ENCODE results near the gene VPS39.
"Not testable (repeated sequence)": the region's sequence is repeated elsewhere in the genome, so short reads cannot be mapped to it uniquely, and the experiment has no call there.

VPS39 gene

GRCh38 chr15:42232606-42233005 is 24.5 kb upstream of the VPS39 start:
- DNase-seq (ENCODE audit: low read depth), result no peak
- TF ChIP-seq CTCF (IDR thresholded peaks at IDR 0.05; ENCODE audit: low read depth, low read length, missing control alignments), result no peak
- H3K4me3 ChIP-seq (ENCODE audit: low read depth, low read length), result no peak overlapping the region
- in situ Hi-C loops (cut with HindIII; ENCODE audit: low sequenced_read_pairs), result no loop called here

GRCh38 chr15:42231088-42231487 is 23.0 kb upstream of the VPS39 start:
- DNase-seq (ENCODE audit: low read depth), result no peak
- H3K4me3 ChIP-seq (ENCODE audit: low read depth, low read length), result no peak overlapping the region
- in situ Hi-C loops (cut with HindIII; ENCODE audit: low sequenced_read_pairs), result no loop called here
- no peak for TF ChIP-seq CTCF (IDR thresholded peaks at IDR 0.05; ENCODE audit: low read depth, low read length, missing control alignments)

GRCh38 chr15:42228981-42229380 is 20.9 kb upstream of the VPS39 start:
- in situ Hi-C loops (cut with HindIII; ENCODE audit: low sequenced_read_pairs); DNase-seq (ENCODE audit: low read depth): not testable (repeated sequence)

GRCh38 chr15:42228036-42228435 is 19.9 kb upstream of the VPS39 start:
- H3K4me3 ChIP-seq (ENCODE audit: low read depth, low read length), result no peak overlapping the region
- no peak for TF ChIP-seq CTCF (IDR thresholded peaks at IDR 0.05; ENCODE audit: low read depth, low read length, missing control alignments)
- DNase-seq (ENCODE audit: low read depth), result no peak
- in situ Hi-C loops (cut with HindIII; ENCODE audit: low sequenced_read_pairs), result no loop called here

More at GRCh38 chr15:42228981-42229380, 20.9 kb upstream of the VPS39 start:
- not testable (repeated sequence) for H3K4me3 ChIP-seq (ENCODE audit: low read depth, low read length)

GRCh38 chr15:42226648-42227047 is 18.5 kb upstream of the VPS39 start:
- no peak for TF ChIP-seq CTCF (IDR thresholded peaks at IDR 0.05; ENCODE audit: low read depth, low read length, missing control alignments)
- DNase-seq (ENCODE audit: low read depth), result no peak
- H3K4me3 ChIP-seq (ENCODE audit: low read depth, low read length), result no peak overlapping the region
- in situ Hi-C loops (cut with HindIII; ENCODE audit: low sequenced_read_pairs), result no loop called here

- no peak overlapping the region for H3K4me3 ChIP-seq (ENCODE audit: low read depth, low read length)
- in situ Hi-C loops (cut with HindIII; ENCODE audit: low sequenced_read_pairs), result no loop called here
- TF ChIP-seq CTCF (IDR thresholded peaks at IDR 0.05; ENCODE audit: low read depth, low read length, missing control alignments), result no peak
- no peak for DNase-seq (ENCODE audit: low read depth)
These were observed 12.1 kb upstream of the VPS39 start for GRCh38 chr15:42220216-42220615.

GRCh38 chr15:42218953-42219592 is 11.0 kb upstream of the VPS39 start:
- no peak for TF ChIP-seq CTCF (IDR thresholded peaks at IDR 0.05; ENCODE audit: low read depth, low read length, missing control alignments)
- no peak for DNase-seq (ENCODE audit: low read depth)
- in situ Hi-C loops (cut with HindIII; ENCODE audit: low sequenced_read_pairs), result no loop called here
- no peak overlapping the region for H3K4me3 ChIP-seq (ENCODE audit: low read depth, low read length)
